GM13977 (cell line): Measurements from ENCODE around the gene WDR88.

Source experiments
- DNase-seq: peaks from one replicate; pipeline ENCODE4 v3.0.0; 2012; ENCODE audit warnings: low spot score
- in situ Hi-C: fragments of 300-500 bp; cut with MboI; formaldehyde crosslinking; loops from one replicate; pipeline ENCODE4 v1.12.0; 2022; ENCODE audit warnings: low sequenced_read_pairs, low pct_unique_long_range_greater_than_20kb, mixed read lengths, inconsistent platforms; ENCODE audit not compliant: unreplicated experiment
- TF ChIP-seq, protein P1 (sequence below): IDR thresholded peaks from 2 replicates; pipeline ENCODE4 v1.5.1; 2012; ENCODE audit warnings: mild to moderate bottlenecking, control low read depth; ENCODE audit not compliant: insufficient read depth; ENCODE audit errors: extremely low read depth, missing control alignments

Gene WDR88

DNA sequence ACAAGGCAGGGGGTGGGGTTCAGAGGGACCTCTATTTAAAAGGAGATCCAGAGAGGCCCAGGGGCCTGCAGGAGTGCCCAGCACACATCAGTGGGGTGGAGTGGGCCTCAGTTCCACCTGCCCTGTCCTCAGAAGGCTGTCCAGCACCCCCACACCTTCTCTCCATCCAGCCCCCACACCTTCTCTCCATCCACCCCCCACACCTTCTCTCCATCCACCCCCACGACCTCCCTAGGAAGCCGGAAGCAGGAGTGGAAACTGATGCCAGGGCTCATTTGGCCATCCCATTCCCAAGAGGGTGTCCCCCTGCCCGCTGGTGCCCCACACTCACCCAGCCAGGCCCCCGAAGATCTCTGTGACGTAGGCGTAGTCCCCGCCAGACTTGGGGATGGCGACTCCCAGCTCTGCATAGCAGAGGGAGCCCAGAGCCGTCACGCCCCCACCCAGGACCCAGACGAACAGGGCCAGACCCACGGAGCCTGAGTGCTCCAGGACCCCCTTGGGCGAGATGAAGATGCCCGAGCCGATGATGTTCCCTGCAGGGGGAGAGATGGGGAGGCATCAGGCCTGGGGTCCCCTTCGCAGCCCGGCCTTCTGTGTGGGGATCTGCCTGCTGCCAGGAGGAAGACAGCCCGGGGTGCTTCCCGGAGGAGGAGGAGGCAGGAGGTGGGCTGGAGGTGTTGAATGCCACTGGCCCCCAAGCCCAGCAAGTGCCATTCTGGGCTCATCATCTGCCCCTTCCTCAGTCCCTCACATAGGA, 83.7 kb downstream of the WDR88 start:
- in situ Hi-C loops, result no loop called here
- TF ChIP-seq, protein P1, sequence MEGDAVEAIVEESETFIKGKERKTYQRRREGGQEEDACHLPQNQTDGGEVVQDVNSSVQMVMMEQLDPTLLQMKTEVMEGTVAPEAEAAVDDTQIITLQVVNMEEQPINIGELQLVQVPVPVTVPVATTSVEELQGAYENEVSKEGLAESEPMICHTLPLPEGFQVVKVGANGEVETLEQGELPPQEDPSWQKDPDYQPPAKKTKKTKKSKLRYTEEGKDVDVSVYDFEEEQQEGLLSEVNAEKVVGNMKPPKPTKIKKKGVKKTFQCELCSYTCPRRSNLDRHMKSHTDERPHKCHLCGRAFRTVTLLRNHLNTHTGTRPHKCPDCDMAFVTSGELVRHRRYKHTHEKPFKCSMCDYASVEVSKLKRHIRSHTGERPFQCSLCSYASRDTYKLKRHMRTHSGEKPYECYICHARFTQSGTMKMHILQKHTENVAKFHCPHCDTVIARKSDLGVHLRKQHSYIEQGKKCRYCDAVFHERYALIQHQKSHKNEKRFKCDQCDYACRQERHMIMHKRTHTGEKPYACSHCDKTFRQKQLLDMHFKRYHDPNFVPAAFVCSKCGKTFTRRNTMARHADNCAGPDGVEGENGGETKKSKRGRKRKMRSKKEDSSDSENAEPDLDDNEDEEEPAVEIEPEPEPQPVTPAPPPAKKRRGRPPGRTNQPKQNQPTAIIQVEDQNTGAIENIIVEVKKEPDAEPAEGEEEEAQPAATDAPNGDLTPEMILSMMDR, result no peak
- no peak for DNase-seq

DNA sequence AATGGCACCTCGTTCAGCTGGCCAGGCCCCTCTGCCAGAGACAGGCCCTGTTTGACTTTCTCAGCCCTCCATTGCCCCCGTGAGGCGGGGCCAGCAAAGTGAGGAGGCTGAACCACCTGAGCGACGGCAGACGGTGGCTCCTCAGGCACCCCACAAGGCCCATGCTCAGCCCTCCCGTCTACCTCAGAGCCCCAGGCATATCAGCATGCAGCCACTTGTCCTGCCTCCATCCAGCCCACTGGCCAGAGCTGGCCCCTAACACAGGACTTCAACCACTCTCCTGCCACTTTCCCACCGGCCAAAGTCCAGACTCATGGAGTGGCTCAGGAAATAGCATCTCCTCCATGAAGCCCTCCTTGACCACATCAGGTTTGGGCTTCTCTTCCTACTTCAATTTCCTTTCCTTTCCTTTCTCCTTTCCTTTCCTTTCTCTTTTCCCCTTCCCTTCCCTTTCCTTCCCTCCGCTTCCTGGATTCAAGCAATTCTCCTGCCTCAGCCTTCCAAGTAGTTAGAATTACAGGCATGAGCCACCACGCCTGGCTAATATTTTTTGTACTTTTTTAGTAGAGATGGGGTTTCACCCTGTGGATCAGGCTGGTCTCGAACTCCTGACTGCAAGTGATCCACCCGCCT, 84.4 kb downstream of the WDR88 start:
- TF ChIP-seq, protein P1, result no peak
- DNase-seq, result no peak

DNA sequence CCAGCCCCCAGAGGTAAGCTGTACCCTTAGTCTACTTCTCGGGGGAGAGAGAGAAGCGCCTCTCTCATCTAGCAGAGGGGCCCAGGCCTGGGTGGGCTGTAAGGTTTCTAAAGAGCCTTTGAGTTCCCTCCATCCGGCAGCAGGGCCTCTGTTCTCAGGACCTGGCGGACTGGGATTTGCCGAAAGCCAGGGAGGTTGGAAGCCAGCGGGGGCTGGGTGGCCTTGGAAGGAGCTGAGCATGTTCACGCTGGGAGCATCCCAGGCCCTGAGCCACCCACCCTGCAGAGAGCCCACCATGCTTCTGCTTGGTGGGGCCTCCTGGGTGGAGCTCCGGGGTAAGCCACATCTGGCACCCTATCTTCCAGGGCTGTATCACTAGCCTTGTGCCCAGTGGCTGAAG, 86.0 kb downstream of the WDR88 start:
- TF ChIP-seq, protein P1, result no peak
- in situ Hi-C loops, result no loop called here
- no peak for DNase-seq

More for the DNA sequence above, 84.4 kb downstream of the WDR88 start:
- in situ Hi-C loops, result no loop called here

DNA sequence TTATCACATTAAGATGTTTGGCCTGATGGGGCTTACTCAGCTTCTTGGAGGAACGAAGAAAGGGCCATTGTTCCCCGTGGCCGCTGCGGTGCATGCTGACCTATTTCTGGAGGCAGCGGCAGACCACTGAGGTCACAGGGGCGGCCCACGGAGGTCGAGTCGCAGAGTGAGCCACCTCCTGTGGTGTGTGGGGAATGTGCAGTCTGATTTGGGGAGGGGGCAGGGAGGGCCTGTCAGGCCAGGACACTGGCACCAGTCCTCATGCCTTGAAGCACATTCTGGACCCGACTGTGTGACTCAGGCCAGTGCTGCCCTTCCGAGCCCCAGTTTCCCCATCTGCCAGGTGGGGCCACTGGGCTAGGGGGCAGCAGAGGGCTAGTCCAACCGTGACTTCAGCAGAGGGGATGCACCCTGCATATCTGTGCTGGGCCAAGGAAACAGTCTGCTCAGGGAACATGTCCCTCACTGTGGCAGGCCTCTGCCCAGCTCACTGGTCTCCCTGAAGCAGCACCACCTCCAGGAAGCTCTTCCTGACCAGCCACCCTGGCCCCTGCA, 87.4 kb downstream of the WDR88 start:
- in situ Hi-C loops, result no loop called here
- DNase-seq, result no peak

DNA sequence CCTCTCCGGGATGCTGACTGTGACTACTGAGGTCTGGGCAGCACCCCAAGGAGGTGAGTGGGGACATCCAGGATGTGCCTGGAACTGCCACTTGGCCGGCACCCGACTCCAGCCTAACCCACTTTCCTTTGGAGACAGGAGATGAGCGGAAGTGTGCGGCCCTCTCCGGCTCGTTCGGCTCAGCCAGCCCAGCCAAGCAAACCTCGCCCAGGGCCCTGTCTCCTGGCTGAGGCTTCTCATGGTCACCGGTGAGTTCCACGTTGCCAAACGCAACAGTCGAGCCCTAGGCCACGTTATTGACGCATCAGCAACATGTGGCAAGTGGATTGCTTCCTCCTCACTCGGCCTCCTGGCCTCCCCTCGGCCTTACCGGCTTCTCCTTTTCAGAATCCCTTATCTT, 88.2 kb downstream of the WDR88 start:
- in situ Hi-C loops, result no loop called here
- TF ChIP-seq, protein P1, result no peak
- no peak for DNase-seq

More for the DNA sequence above, 87.4 kb downstream of the WDR88 start:
- TF ChIP-seq, protein P1, result peak; percentile 29

DNA sequence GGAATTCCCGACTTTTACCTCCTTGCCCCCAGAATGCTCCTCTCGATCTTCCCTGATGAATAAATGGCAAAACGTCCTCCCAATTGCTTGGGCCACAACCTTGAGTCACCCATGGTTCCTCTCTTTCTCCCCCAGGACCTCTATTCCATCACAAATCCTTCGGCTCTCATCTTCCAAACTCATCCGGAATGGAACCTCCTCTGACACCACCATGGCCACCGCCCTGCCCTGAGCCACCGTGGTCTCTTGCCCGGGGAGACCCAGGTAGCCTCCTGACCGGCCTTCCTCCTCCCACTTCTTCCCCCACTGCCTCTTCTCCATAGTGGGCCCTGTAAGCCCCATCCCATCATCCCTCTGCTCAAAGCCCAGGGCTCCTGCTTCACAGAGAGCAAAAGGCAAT, 88.8 kb downstream of the WDR88 start:
- DNase-seq, result no peak
- in situ Hi-C loops, result no loop called here
- TF ChIP-seq, protein P1, result no peak
